GM12878 (cell line): ENCODE data around the gene NPR2. TPM values are rescaled to one million over a fixed set of nuclear protein-coding genes. Genes with fewer than 3 reads are reported as not detected.

Experiments
- ATAC-seq: fragments of 200-7000 bp; cut with Tn5 transposase; 3 replicates; pipeline ENCODE4 v1.9.1; 2020; ENCODE audit warnings: mild to moderate bottlenecking, moderate library complexity
- BruUV-seq: library from RNA; stranded (reverse); fragments of 400-500 nt; replicated peaks from 2 replicates; lab custom pipeline; 2021; lab: Mats Ljungman, UMichigan
- CTCF ChIA-PET: fragments of 300-600 bp; sonication (Branson Sonifier 250); formaldehyde crosslinking; extraction: SDS; loops from one replicate; lab custom pipeline; 2021; ENCODE audit warnings: inconsistent platforms; lab: Yijun Ruan, JAX
- POLR2A ChIA-PET: fragments of 350-600 bp; formaldehyde crosslinking; extraction: SDS; loops from one replicate; lab custom pipeline; 2021; ENCODE audit warnings: inconsistent platforms; lab: Charles Lee
- RAD21 ChIA-PET: fragments of 300-600 bp; sonication (Branson Sonifier 250); formaldehyde crosslinking; loops from one replicate; lab custom pipeline; 2023; ENCODE audit warnings: antibody characterized with exemption; ENCODE audit not compliant: unreplicated experiment; lab: Charles Lee
- SMC1A ChIA-PET: fragments of 300-600 bp; sonication (Branson Sonifier 250); formaldehyde crosslinking; loops from one replicate; lab custom pipeline; 2023; ENCODE audit not compliant: unreplicated experiment, uncharacterized antibody; lab: Charles Lee
- DNase-seq: peaks from one replicate; pipeline ENCODE4 v3.0.0-alpha.2; 2011; ENCODE audit warnings: low read depth, low spot score
- FAIRE-seq: peaks from 3 replicates; lab custom pipeline; 2011; peaks lifted over from hg19 to GRCh38; lab: Jason Lieb, UNC
- H2AFZ ChIP-seq: 2 replicates; pipeline ENCODE4 v1.6.0; 2011; ENCODE audit warnings: low read depth, low read length, control low read depth; ENCODE audit not compliant: control insufficient read depth
- H3K27ac ChIP-seq: 2 replicates; pipeline ENCODE4 v1.5.1; 2011; ENCODE audit warnings: control low read depth; ENCODE audit not compliant: control insufficient read depth, insufficient read depth
- H3K27me3 ChIP-seq, 2 experiments: replicated peaks in 1 of 2; 2 replicates each; pipeline versions ENCODE4 v1.6.0 to v1.6.1; 2011; ENCODE audit warnings: low read length in 1 of 2; ENCODE audit not compliant: control insufficient read depth in 2 of 2, insufficient read depth in 2 of 2
- H3K36me3 ChIP-seq, 2 experiments: 2 replicates each; pipeline ENCODE4 v1.5.1; 2011; ENCODE audit warnings: low read length in 1 of 2; ENCODE audit not compliant: control insufficient read depth in 2 of 2, insufficient read depth in 2 of 2
- H3K4me1 ChIP-seq: 2 replicates; pipeline ENCODE4 v1.6.1; 2011; ENCODE audit warnings: mild to moderate bottlenecking, low read length, moderate library complexity, mixed read lengths; ENCODE audit not compliant: control insufficient read depth, insufficient read depth
- H3K4me2 ChIP-seq: 2 replicates; pipeline ENCODE4 v1.6.0; 2011; ENCODE audit warnings: control low read depth; ENCODE audit not compliant: control insufficient read depth, insufficient read depth
- H3K4me3 ChIP-seq: fragments of 200-600 bp; sonication (generic); 2 replicates; pipeline ENCODE4 v1.5.1; 2016
- H3K79me2 ChIP-seq: 2 replicates; pipeline ENCODE4 v1.6.0; 2011; ENCODE audit warnings: low read length; ENCODE audit not compliant: control insufficient read depth, insufficient read depth
- H3K9ac ChIP-seq: 2 replicates; pipeline ENCODE4 v1.8.0; 2011; ENCODE audit warnings: low read length, control low read depth, mixed read lengths; ENCODE audit not compliant: control insufficient read depth, insufficient read depth
- H3K9me3 ChIP-seq: replicated peaks from 3 replicates; pipeline ENCODE4 v1.5.1; 2011; ENCODE audit warnings: mild to moderate bottlenecking, low read length; ENCODE audit not compliant: control insufficient read depth, insufficient read depth
- H4K20me1 ChIP-seq: 2 replicates; pipeline ENCODE4 v1.6.0; 2011; ENCODE audit not compliant: control insufficient read depth, insufficient read depth
- BMI1 ChIP-seq: fragments of 450-650 bp; IDR thresholded peaks from 2 replicates; pipeline ENCODE4 v1.6.1; 2016; ENCODE audit warnings: mild to moderate bottlenecking, moderate library complexity, borderline replicate concordance
- CTCF ChIP-seq, 3 experiments: IDR thresholded peaks in 2 of 3; conservative IDR thresholded peaks in 1 of 3; 2 replicates each; pipeline ENCODE4 v1.5.1; 2011; ENCODE audit warnings: low read depth in 3 of 3, low read length in 3 of 3, mild to moderate bottlenecking in 3 of 3, control low read depth in 2 of 3, moderate library complexity in 2 of 3, inconsistent platforms in 1 of 3, mixed read lengths in 1 of 3; ENCODE audit not compliant: control insufficient read depth in 2 of 3, insufficient read depth in 1 of 3; ENCODE audit errors: extremely low read depth in 1 of 3
- E4F1 ChIP-seq: fragments of 450-650 bp; IDR thresholded peaks from 2 replicates; pipeline ENCODE4 v1.6.1; 2018; ENCODE audit warnings: borderline replicate concordance, mild to moderate bottlenecking; ENCODE audit not compliant: partially characterized antibody
- EED ChIP-seq: sonication (generic); IDR thresholded peaks from 2 replicates; pipeline ENCODE4 v1.6.1; 2016; ENCODE audit warnings: antibody characterized with exemption, low read depth
- HCFC1 ChIP-seq: fragments of 150-350 bp; IDR thresholded peaks from 2 replicates; pipeline ENCODE4 v1.6.1; 2014; ENCODE audit warnings: low read length
- NFYB ChIP-seq: IDR thresholded peaks from 2 replicates; pipeline ENCODE4 v1.6.1; 2011; ENCODE audit warnings: low read depth, mild to moderate bottlenecking, low read length, improper control_type of control experiment, moderate library complexity; ENCODE audit not compliant: insufficient read depth
- NKRF ChIP-seq: fragments of 450-650 bp; conservative IDR thresholded peaks from 2 replicates; pipeline ENCODE4 v1.6.1; 2017; ENCODE audit warnings: mild to moderate bottlenecking, moderate library complexity
- NR2C2 ChIP-seq: IDR thresholded peaks from 2 replicates; pipeline ENCODE4 v1.6.1; 2011; ENCODE audit warnings: borderline replicate concordance, low read depth; ENCODE audit not compliant: control insufficient read depth, insufficient read length
- ZBTB40 ChIP-seq: fragments of 450-650 bp; IDR thresholded peaks from 2 replicates; pipeline ENCODE4 v1.6.1; 2016; ENCODE audit warnings: mild to moderate bottlenecking, moderate library complexity, borderline replicate concordance
- WGBS: methylation state at CpG from one replicate; pipeline ENCODE4 v1.1.6; 2016; ENCODE audit warnings: low lambda C conversion rate; ENCODE audit not compliant: insufficient replicate concordance, insufficient coverage; ENCODE audit errors: missing lambda C conversion rate; 5-methylcytosine and 5-hydroxymethylcytosine counted together
- in situ Hi-C: fragments of 300-500 bp; cut with MboI; formaldehyde crosslinking; loops from 9 replicates; pipeline ENCODE4 v1.14.3; 2018; ENCODE audit warnings: mixed read lengths
- intact Hi-C: fragments of 100-400 bp; cut with micrococcal nuclease; formaldehyde crosslinking; loops from one replicate; pipeline ENCODE4 v1.14.2; 2022; ENCODE audit not compliant: unreplicated experiment
- polyA plus RNA-seq, 11 experiments: library from polyadenylated mRNA; depleted of rRNA in 4 of 11; unstranded in 6 of 11; stranded (reverse) in 5 of 11; fragments of >200 nt; fragmentation: Nextera tagmentation in 4 of 11; fragmentation: Illumina TruSeq in 1 of 11; extraction: Ambion mirVana in 4 of 11; extraction: Trizol in 1 of 11; gene quantifications; 1 replicate in 1 of 11; 2 replicates in 10 of 11; pipeline versions ENCODE4 v1.2.1 to v1.2.3, GENCODE V29; 2011 to 2016; ENCODE audit warnings: inconsistent platforms in 2 of 11, missing spikeins in 2 of 11, low read depth in 1 of 11
- total RNA-seq, 4 experiments: library from RNA; depleted of rRNA in 3 of 4; stranded (reverse); fragments of >200 nt in 3 of 4; fragmentation: Illumina TruSeq in 1 of 4; extraction: Trizol in 1 of 4; gene quantifications; 2 replicates each; pipeline versions ENCODE4 v1.2.1 to v1.2.3, GENCODE V29; 2013 to 2021

The NPR2 gene
- total and polyA plus RNA-seq, 10 of the 15 experiments (the other 5 are each of a cell fraction or from before 2014, with no cell fraction given): 2.0 to 20.9 (median 6.8) TPM

- no peak overlapping the region for H3K4me2 ChIP-seq
- no peak overlapping the region for H3K4me3 ChIP-seq
- no peak for FAIRE-seq
- H3K9me3 ChIP-seq: no peaks in the 10 kb centered on the region
- H3K36me3 ChIP-seq: 0 out of 4 replicates have a peak, but pooled peaks cover 0 to 3% of the 10 kb centered on the region in 2 experiments
- no TSS peak for BruUV-seq
- DNase-seq: no peak
- H3K27ac ChIP-seq: no peak overlapping the region
- H3K9ac ChIP-seq: no peak overlapping the region
- in situ Hi-C loops (no loop called here), intact Hi-C loops (no loop called here)
- no peaks in the 10 kb centered on the region for H3K27me3 ChIP-seq
- ATAC-seq: no peak
- H3K4me1 ChIP-seq: no peaks in the 10 kb centered on the region
- ChIA-PET CTCF (no interaction called here), POLR2A (no interaction called here), RAD21 (no interaction called here), SMC1A (interaction anchor here (1.0 to 1.4 kb wide), 2 partner anchors 20 to 40 kb away, joined by 4 to 6 read pairs; no protein-coding TSS in a partner anchor)
- no peaks in the 10 kb centered on the region for H4K20me1 ChIP-seq
- 100% methylated on average over 1 of the region's 1 CpG for WGBS
- H3K79me2 ChIP-seq: peaks cover 4% of the 10 kb centered on the region
- no peak overlapping the region for H2AFZ ChIP-seq
- TF ChIP-seq CTCF (IDR thresholded peaks at IDR 0.05 in 2 of 3, conservative IDR thresholded peaks at IDR 0.05 in 1 of 3; ENCODE audit: control insufficient read depth in 2 of 3, extremely low read depth in 1 of 3, insufficient read depth in 1 of 3, low read depth in 3 of 3, low read length in 3 of 3): no peak
- TF ChIP-seq ZBTB40: no peak
- no peak for TF ChIP-seq BMI1
- TF ChIP-seq NFYB: no peak
- no peak for TF ChIP-seq NR2C2
- no peak for TF ChIP-seq E4F1
- no peak for TF ChIP-seq NKRF
- TF ChIP-seq EED: no peak
- no peak for TF ChIP-seq HCFC1
Observed at GRCh38 chr9:35767458-35767857, 23.9 kb upstream of the NPR2 start.
